Progenitor cell of endocrine pancreas (in vitro differentiated cells): Measurements from ENCODE around the gene ZNF766. TPM values are rescaled to one million over a fixed set of nuclear protein-coding genes. Genes with fewer than 3 reads are reported as not detected.

ENCODE experiments used
- DNase-seq: peaks from one replicate; pipeline ENCODE4 v3.0.0; 2021; ENCODE audit warnings: low spot score; ENCODE audit not compliant: unreplicated experiment
- H3K27ac Mint-ChIP-seq: 2 replicates; pipeline ENCODE4 v1.8.0; 2021; ENCODE audit warnings: mild to moderate bottlenecking, moderate library complexity, mixed read lengths
- H3K27me3 Mint-ChIP-seq: 2 replicates; pipeline ENCODE4 v1.8.0; 2021; ENCODE audit warnings: mixed read lengths
- H3K36me3 Mint-ChIP-seq: 2 replicates; pipeline ENCODE4 v1.8.0; 2022; ENCODE audit warnings: mixed read lengths; ENCODE audit not compliant: insufficient read depth
- H3K4me1 Mint-ChIP-seq: 2 replicates; pipeline ENCODE4 v1.8.0; 2021; ENCODE audit warnings: low read depth, mixed read lengths
- H3K4me3 Mint-ChIP-seq: 2 replicates; pipeline ENCODE4 v1.8.0; 2021; ENCODE audit warnings: low read depth, mild to moderate bottlenecking, moderate library complexity, mixed read lengths
- H3K9me3 Mint-ChIP-seq: 2 replicates; pipeline ENCODE4 v1.8.0; 2021; ENCODE audit warnings: low read depth, mixed read lengths
- total RNA-seq: library from RNA; stranded (reverse); gene quantifications from 2 replicates; pipeline ENCODE4 v1.2.1, GENCODE V29; 2021
- TF ChIP-seq, protein P1 (sequence below): fragments of 200-600 bp; sonication (generic); IDR thresholded peaks from one replicate; pipeline ENCODE4 v1.5.0; 2021; ENCODE audit warnings: antibody characterized with exemption, mild to moderate bottlenecking; ENCODE audit not compliant: unreplicated experiment

ZNF766 gene
- total RNA-seq, 1 donor from 2014 or later: 29.4 TPM

DNA sequence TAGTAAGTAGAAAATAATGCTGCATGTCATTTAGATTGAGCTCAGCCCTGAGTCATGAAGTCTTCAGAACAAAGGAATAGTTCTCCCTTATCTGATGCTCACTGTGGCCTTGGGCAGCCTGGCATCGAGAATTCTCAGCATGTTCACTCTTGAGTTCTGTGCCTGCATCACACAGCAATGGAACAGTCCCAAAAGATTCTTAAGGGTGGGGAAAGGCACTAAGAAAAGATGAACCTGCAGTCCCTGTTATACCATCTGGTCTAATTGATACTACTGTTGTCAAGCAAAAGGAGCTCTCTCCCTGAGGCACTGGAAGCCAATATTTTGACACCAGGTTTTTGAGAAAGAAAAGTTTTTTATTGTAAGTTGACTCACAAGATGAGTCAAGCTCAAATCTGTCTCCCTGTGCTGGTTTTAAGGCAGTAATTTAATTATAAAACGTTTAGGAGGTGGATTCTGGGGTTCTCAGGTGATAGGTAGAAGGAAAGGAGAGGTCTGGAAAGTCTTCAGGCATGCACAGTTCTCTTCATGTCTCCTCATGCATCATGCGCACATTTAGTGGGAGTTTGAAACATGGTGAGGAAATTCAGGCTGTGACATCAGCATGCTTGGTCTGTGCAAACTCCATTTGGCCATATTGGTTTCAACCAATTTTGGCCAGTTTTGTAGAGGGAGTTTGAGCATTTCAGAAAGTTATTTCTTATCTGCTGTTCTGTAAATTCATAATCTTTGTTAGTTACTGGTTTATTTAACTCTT lies 38.1 kb upstream of the ZNF766 start:
- Mint-ChIP-seq H3K36me3 (peaks cover 15% of the 10 kb centered on the region), H3K4me1 (peaks cover 5% of the 10 kb centered on the region), H3K9me3 (peaks cover under 1% of the 10 kb centered on the region), H3K27ac (peak overlapping the region; percentile 23), H3K27me3 (no peaks in the 10 kb centered on the region), H3K4me3 (no peak overlapping the region)
- TF ChIP-seq, protein P1, sequence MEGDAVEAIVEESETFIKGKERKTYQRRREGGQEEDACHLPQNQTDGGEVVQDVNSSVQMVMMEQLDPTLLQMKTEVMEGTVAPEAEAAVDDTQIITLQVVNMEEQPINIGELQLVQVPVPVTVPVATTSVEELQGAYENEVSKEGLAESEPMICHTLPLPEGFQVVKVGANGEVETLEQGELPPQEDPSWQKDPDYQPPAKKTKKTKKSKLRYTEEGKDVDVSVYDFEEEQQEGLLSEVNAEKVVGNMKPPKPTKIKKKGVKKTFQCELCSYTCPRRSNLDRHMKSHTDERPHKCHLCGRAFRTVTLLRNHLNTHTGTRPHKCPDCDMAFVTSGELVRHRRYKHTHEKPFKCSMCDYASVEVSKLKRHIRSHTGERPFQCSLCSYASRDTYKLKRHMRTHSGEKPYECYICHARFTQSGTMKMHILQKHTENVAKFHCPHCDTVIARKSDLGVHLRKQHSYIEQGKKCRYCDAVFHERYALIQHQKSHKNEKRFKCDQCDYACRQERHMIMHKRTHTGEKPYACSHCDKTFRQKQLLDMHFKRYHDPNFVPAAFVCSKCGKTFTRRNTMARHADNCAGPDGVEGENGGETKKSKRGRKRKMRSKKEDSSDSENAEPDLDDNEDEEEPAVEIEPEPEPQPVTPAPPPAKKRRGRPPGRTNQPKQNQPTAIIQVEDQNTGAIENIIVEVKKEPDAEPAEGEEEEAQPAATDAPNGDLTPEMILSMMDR: no peak
- no peak for DNase-seq

DNA sequence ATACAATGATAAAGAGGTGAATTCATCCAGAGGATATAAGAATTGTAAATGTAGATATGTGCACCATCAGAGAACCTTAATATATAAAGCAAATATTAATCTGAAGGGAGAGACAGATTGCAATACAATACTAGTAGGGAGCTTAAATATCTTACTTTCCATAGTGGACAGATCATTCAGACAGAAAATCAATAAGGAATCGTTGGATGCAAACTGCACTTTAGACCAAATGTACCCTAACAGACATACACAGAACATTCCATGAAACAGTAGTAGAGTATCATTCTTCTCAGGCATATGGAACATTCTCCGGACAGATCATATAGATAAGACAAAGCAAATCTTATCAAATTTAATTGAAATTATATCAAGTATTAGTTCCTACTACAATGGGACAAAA lies 35.0 kb upstream of the ZNF766 start:
- Mint-ChIP-seq H3K9me3 (peaks cover 3% of the 10 kb centered on the region), H3K4me3 (no peak overlapping the region), H3K4me1 (peaks cover 5% of the 10 kb centered on the region), H3K27ac (no peak overlapping the region), H3K27me3 (no peaks in the 10 kb centered on the region), H3K36me3 (no peaks in the 10 kb centered on the region)
- TF ChIP-seq, protein P1: no peak
- no peak for DNase-seq

DNA sequence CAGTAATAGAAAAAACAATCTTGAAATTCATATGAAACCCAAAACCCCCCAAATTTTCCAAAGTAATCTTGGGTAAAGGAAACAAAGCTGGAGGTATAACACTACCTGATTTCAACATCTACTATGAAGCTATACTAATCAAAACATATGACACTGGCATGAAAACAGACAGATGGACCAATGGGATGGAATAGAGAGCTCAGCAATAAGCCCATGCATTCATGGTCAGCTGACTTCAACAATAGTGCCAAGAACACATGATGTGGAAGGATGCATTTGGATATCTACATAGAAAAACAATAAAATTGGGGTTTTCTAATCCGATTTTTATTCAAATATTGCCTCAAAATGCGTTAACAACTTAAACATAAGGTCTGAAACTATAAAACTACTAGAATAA lies 32.2 kb upstream of the ZNF766 start:
- Mint-ChIP-seq H3K4me3 (no peak overlapping the region), H3K27ac (no peak overlapping the region), H3K27me3 (no peaks in the 10 kb centered on the region), H3K36me3 (no peaks in the 10 kb centered on the region), H3K9me3 (peaks cover 3% of the 10 kb centered on the region), H3K4me1 (peaks cover 5% of the 10 kb centered on the region)
- no peak for DNase-seq
- TF ChIP-seq, protein P1: no peak

DNA sequence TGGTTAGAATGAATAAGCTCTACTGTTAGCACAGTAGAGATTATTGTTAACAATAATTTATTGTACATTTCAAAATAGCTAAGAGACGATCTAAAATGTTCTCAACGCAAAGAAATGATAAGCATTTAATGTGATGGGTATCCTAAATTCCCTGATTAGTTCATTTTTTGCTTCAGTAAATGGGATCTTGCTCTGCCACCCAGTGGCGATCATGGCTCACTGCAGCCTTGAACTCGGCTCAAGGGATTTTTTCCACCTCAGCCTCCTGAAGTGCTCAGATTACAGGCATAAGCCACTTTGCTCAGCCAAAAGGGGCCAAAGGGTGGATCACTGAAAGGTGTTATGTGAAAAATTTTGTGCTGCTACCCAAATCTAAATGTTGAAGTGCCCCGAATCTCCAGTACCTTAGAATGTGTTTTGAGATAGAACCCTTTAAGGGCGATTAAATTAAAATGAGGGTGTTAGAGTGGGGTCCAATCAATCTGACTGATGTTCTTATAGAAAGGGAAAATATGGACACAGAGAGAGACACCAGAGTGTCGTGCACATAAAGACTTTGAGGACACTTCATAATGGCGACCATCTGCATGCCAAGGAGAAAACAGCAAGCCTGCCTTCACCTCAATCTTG lies 31.5 kb upstream of the ZNF766 start:
- peak; percentile 34 for DNase-seq
- Mint-ChIP-seq H3K9me3 (peaks cover 3% of the 10 kb centered on the region), H3K27ac (no peak overlapping the region), H3K27me3 (no peaks in the 10 kb centered on the region), H3K4me1 (peaks cover 5% of the 10 kb centered on the region), H3K4me3 (no peak overlapping the region), H3K36me3 (no peaks in the 10 kb centered on the region)
- TF ChIP-seq, protein P1: peak; percentile 86

DNA sequence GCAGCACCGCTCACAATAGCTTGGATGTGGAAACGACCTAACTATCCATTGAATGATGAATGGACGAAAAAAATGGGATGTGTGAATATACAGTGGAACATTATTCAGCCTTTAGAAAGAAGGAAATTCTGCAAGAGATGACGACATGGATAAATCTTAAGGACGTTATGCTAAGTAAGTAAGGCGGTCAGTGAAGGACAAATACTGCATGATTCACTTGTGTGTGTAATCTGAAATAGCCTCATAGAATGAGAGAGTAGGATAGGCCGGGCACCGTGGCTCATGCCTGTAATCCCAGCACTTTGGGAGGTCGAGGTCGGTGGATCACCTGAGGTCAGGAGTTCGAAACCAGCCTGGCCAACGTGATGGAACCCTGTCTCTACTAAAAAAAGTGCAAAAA lies 25.4 kb upstream of the ZNF766 start:
- no peak for DNase-seq
- Mint-ChIP-seq H3K4me1 (no peaks in the 10 kb centered on the region), H3K36me3 (no peaks in the 10 kb centered on the region), H3K4me3 (no peak overlapping the region), H3K27ac (no peak overlapping the region), H3K9me3 (no peaks in the 10 kb centered on the region), H3K27me3 (no peaks in the 10 kb centered on the region)
- TF ChIP-seq, protein P1: no peak
